Measurements from ENCODE around the gene ANO9. TPM values are rescaled to one million over a fixed set of nuclear protein-coding genes. Genes with fewer than 3 reads are reported as not detected.
A peak's percentile ranks its signal among the peaks of the same experiment; 100 is the strongest.
"Not testable (repeated sequence)": the region's sequence is repeated elsewhere in the genome, so short reads cannot be mapped to it uniquely, and the experiment has no call there.

The ANO9 gene
- total RNA-seq, 2 experiments from 2014 or later, result 88.2 to 94.2 TPM

DNA sequence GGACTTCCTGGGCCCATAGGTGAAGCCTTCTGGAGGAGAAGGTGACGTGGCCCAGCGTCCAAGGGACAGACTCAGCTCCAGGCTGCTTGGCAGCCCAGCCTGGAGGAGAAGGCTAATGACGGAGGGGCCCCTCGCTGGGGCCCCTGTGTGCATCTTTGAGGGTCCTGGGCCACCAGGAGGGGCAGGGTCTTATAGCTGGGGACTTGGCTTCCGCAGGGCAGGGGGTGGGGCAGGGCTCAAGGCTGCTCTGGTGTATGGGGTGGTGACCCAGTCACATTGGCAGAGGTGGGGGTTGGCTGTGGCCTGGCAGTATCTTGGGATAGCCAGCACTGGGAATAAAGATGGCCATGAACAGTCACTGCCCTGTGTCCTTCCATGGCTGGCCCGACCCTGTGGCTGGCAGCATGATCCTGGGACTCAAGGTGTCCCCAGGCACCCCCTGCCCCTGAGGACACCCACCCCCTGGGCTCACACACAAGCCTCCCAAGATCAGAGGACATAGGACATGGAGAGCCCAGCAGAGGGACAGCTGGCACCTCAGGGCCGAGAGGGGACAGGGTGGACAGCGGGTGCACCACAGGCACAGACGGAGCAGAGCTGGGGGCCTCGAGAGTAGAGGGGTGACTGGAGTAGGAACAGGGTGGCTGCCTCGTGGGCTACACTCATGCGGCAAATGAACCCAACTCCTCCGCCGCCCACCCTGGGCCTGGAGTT lies 37.1 kb downstream of the ANO9 start:
- H3K9me3 Mint-ChIP-seq, result no peaks in the 10 kb centered on the region
- CTCF ChIA-PET, result interaction anchor here (1.1 to 3.3 kb wide), 3 partner anchors 8 to 113 kb away, joined by 3 to 17 read pairs (median 4); no protein-coding TSS in a partner anchor
- peaks cover 2% of the 10 kb centered on the region for H3K36me3 Mint-ChIP-seq (ENCODE audit: low read depth)
- no peak overlapping the region for H3K4me3 Mint-ChIP-seq
- DNase-seq, result no peak
- H3K4me1 Mint-ChIP-seq, result peaks cover 11% of the 10 kb centered on the region
- H3K27ac Mint-ChIP-seq, result peak overlapping the region; percentile 64
- POLR2A ChIA-PET, result no interaction called here
- H3K27me3 Mint-ChIP-seq, result peaks cover 2% of the 10 kb centered on the region

- Mint-ChIP-seq H3K27ac (peak overlapping the region; percentile 64), H3K4me1 (peaks cover 10% of the 10 kb centered on the region), H3K4me3 (no peak overlapping the region), H3K27me3 (peaks cover 6% of the 10 kb centered on the region), H3K9me3 (no peaks in the 10 kb centered on the region), H3K36me3 (ENCODE audit: low read depth) (peaks cover 2% of the 10 kb centered on the region)
- ChIA-PET CTCF (interaction anchor here (1.0 to 2.0 kb wide), 4 partner anchors 11 to 114 kb away, joined by 3 to 4 read pairs (median 3); no protein-coding TSS in a partner anchor), POLR2A (no interaction called here)
- no peak for DNase-seq
Observed at GRCh38 chr11:403761-404431, 37.9 kb downstream of the ANO9 start.

- H3K4me3 Mint-ChIP-seq, result no peak overlapping the region
- H3K4me1 Mint-ChIP-seq, result peaks cover 10% of the 10 kb centered on the region
- H3K27me3 Mint-ChIP-seq, result peaks cover 6% of the 10 kb centered on the region
- H3K27ac Mint-ChIP-seq, result no peak overlapping the region
- peaks cover 2% of the 10 kb centered on the region for H3K36me3 Mint-ChIP-seq (ENCODE audit: low read depth)
- no peak for DNase-seq
- POLR2A ChIA-PET, result no interaction called here
- H3K9me3 Mint-ChIP-seq, result no peaks in the 10 kb centered on the region
- CTCF ChIA-PET, result interaction anchor here (1.0 to 2.0 kb wide), 3 partner anchors 10 to 104 kb away, joined by 3 to 4 read pairs (median 3); no protein-coding TSS in a partner anchor
Observed at GRCh38 chr11:403021-403760, 38.6 kb downstream of the ANO9 start.

GRCh38 chr11:401196-401595 lies 40.6 kb downstream of the ANO9 start:
- CTCF ChIA-PET; H3K4me3 Mint-ChIP-seq; H3K4me1 Mint-ChIP-seq; H3K27me3 Mint-ChIP-seq; H3K9me3 Mint-ChIP-seq; POLR2A ChIA-PET; DNase-seq; H3K36me3 Mint-ChIP-seq (ENCODE audit: low read depth); H3K27ac Mint-ChIP-seq: not testable (repeated sequence)

DNA sequence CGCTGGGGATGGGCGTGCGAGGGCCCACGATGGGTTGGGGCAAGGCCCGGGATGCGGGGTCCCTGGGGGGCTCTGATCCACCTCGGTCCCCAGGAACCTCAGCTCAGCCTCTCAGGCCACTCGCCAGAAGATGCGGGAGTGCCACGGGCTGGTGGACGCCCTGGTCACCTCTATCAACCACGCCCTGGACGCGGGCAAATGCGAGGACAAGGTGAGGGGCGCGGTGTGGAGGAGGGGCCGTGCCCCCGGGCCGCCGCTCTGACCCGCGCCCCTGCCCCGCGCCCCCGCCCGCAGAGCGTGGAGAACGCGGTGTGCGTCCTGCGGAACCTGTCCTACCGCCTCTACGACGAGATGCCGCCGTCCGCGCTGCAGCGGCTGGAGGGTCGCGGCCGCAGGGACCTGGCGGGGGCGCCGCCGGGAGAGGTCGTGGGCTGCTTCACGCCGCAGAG lies 41.5 kb downstream of the ANO9 start:
- H3K4me1 Mint-ChIP-seq, result peaks cover 5% of the 10 kb centered on the region
- no peak overlapping the region for H3K4me3 Mint-ChIP-seq

DNA sequence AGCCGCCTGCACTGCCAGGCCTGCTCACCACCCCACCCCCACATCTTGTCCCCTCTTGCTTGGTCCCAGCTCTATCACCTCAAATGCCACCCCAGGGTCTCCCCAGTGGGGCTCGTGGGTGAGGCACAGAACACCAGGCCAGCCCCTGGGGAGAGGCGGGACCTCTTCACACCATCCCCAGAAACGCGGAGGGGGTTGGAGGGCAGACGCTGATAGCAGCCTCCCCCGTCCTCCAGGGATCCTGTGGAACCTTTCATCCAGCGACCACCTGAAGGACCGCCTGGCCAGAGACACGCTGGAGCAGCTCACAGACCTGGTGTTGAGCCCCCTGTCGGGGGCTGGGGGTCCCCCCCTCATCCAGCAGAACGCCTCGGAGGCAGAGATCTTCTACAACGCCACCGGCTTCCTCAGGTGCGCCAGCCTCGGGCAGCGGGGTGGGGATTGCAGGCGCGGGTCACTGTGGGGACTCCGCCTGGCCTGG lies 42.0 kb downstream of the ANO9 start:
- Mint-ChIP-seq H3K4me3 (no peak overlapping the region), H3K9me3 (peaks cover 2% of the 10 kb centered on the region), H3K27me3 (peaks cover 8% of the 10 kb centered on the region), H3K36me3 (ENCODE audit: low read depth) (no peaks in the 10 kb centered on the region), H3K4me1 (peaks cover 5% of the 10 kb centered on the region), H3K27ac (no peak overlapping the region)
- ChIA-PET CTCF (interaction anchor here (1.0 kb wide), 1 partner anchor 119 kb away, joined by 3 read pairs; no protein-coding TSS in a partner anchor), POLR2A (no interaction called here)
- DNase-seq, result no peak

More for the DNA sequence above, 41.5 kb downstream of the ANO9 start:
- POLR2A ChIA-PET, result no interaction called here
- DNase-seq, result no peak
- Mint-ChIP-seq H3K27ac (no peak overlapping the region), H3K27me3 (peaks cover 8% of the 10 kb centered on the region), H3K36me3 (ENCODE audit: low read depth) (no peaks in the 10 kb centered on the region), H3K9me3 (peaks cover 2% of the 10 kb centered on the region)
- CTCF ChIA-PET, result no interaction called here

DNA sequence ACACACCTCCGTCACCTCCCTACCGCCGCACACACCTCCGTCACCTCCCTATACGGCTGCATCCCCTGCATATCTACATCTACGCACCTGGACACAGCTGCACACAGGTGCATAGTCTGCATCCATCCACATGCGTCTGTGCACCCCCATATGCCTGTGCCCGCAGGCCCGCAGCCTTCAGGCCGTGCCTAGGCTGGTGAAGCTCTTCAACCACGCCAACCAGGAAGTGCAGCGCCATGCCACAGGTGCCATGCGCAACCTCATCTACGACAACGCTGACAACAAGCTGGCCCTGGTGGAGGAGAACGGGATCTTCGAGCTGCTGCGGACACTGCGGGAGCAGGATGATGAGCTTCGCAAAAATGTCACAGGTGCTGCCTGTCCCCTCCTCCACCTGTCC lies 43.0 kb downstream of the ANO9 start:
- Mint-ChIP-seq H3K4me3 (no peak overlapping the region), H3K4me1 (peaks cover 5% of the 10 kb centered on the region), H3K36me3 (ENCODE audit: low read depth) (no peaks in the 10 kb centered on the region), H3K27ac (no peak overlapping the region), H3K27me3 (peaks cover 8% of the 10 kb centered on the region), H3K9me3 (peaks cover 2% of the 10 kb centered on the region)
- ChIA-PET CTCF (interaction anchor here (0.8 to 1.0 kb wide), 2 partner anchors 49 to 120 kb away, joined by 3 read pairs; no protein-coding TSS in a partner anchor), POLR2A (no interaction called here)
- DNase-seq, result no peak

DNA sequence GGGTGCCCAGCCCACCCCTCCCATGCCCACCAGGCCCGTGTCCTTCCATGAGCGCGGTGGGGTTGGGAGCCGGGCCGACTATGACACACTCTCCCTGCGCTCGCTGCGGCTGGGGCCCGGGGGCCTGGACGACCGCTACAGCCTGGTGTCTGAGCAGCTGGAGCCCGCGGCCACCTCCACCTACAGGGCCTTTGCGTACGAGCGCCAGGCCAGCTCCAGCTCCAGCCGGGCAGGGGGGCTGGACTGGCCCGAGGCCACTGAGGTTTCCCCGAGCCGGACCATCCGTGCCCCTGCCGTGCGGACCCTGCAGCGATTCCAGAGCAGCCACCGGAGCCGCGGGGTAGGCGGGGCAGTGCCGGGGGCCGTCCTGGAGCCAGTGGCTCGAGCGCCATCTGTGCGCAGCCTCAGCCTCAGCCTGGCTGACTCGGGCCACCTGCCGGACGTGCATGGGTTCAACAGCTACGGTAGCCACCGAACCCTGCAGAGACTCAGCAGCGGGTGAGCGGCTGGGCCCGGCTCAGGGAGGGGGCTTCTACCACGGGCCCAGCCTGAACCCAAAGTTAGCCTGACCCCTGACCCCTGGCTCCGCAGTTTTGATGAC lies 44.8 kb downstream of the ANO9 start:
- H3K27ac Mint-ChIP-seq, result no peak overlapping the region
- POLR2A ChIA-PET, result interaction anchor here (0.6 to 1.6 kb wide), 3 partner anchors 10 to 190 kb away, joined by 3 to 4 read pairs (median 4); partner anchors contain the start of genes BET1L and RIC8A
- peaks cover 8% of the 10 kb centered on the region for H3K27me3 Mint-ChIP-seq
- H3K4me1 Mint-ChIP-seq, result peaks cover 5% of the 10 kb centered on the region
- H3K36me3 Mint-ChIP-seq (ENCODE audit: low read depth), result no peaks in the 10 kb centered on the region
- CTCF ChIA-PET, result interaction anchor here (0.6 to 2.3 kb wide), 17 partner anchors 9 to 146 kb away, joined by 3 to 17 read pairs (median 4); no protein-coding TSS in a partner anchor
- DNase-seq, result peak; percentile 57
- H3K9me3 Mint-ChIP-seq, result peaks cover 2% of the 10 kb centered on the region
- H3K4me3 Mint-ChIP-seq, result no peak overlapping the region

DNA sequence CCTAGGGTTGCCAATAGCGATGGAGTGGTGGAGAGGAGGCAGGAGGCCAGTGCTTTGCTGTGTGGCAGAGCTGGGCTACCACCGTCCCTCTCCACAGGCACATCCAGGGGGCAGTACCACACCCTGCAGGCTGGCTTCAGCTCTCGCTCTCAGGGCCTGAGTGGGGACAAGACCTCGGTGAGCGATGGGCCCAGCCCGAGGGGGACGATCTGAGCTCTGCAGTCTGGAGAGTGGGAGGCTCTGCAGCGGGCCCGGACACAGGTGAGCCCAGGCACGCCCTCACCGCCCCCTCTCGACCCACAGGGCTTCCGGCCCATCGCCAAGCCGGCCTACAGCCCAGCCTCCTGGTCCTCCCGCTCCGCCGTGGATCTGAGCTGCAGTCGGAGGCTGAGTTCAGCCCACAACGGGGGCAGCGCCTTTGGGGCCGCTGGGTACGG lies 45.3 kb downstream of the ANO9 start:
- peaks cover 8% of the 10 kb centered on the region for H3K27me3 Mint-ChIP-seq
- H3K9me3 Mint-ChIP-seq, result peaks cover 2% of the 10 kb centered on the region
- H3K27ac Mint-ChIP-seq, result no peak overlapping the region
- DNase-seq, result no peak
- CTCF ChIA-PET, result interaction anchor here (0.5 to 2.3 kb wide), 18 partner anchors 10 to 283 kb away, joined by 3 to 17 read pairs (median 4); no protein-coding TSS in a partner anchor
- no peak overlapping the region for H3K4me3 Mint-ChIP-seq
- POLR2A ChIA-PET, result interaction anchor here (0.9 to 1.6 kb wide), 2 partner anchors 11 to 189 kb away, joined by 4 read pairs; partner anchors contain the start of genes BET1L and RIC8A
- H3K4me1 Mint-ChIP-seq, result peaks cover 5% of the 10 kb centered on the region
- no peaks in the 10 kb centered on the region for H3K36me3 Mint-ChIP-seq (ENCODE audit: low read depth)

DNA sequence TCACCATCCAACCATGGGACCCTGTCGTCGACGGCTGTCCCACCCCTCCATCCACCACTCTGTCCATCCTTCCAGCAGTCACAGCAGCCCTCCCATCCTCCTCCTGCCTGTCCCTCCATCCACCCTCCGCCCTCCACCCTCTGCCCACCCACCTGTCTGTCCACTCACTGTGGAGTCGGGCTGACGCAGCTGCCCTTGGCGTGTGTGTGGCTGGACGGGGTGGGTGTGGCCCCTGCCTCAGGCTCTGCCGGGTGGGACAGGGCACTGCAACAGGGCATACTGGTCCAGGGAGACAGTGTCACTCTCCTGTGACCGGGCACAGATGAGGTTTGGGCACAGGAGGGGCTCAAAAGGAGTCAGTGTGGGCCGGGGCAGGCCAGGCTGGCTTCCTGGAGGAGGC lies 45.9 kb downstream of the ANO9 start:
- peaks cover 8% of the 10 kb centered on the region for H3K27me3 Mint-ChIP-seq
- POLR2A ChIA-PET, result interaction anchor here (1.6 kb wide), 1 partner anchor 189 kb away, joined by 4 read pairs; the partner anchor contains the start of genes BET1L and RIC8A
- CTCF ChIA-PET, result interaction anchor here (0.6 to 2.3 kb wide), 5 partner anchors 11 to 283 kb away, joined by 3 to 17 read pairs (median 3); no protein-coding TSS in a partner anchor
- no peak overlapping the region for H3K4me3 Mint-ChIP-seq
- no peaks in the 10 kb centered on the region for H3K36me3 Mint-ChIP-seq (ENCODE audit: low read depth)
- H3K9me3 Mint-ChIP-seq, result peaks cover 2% of the 10 kb centered on the region
- peaks cover 5% of the 10 kb centered on the region for H3K4me1 Mint-ChIP-seq
- H3K27ac Mint-ChIP-seq, result peak overlapping the region; percentile 9
- no peak for DNase-seq

- H3K27me3 Mint-ChIP-seq, result peaks cover 8% of the 10 kb centered on the region
- CTCF ChIA-PET, result no interaction called here
- no peak overlapping the region for H3K27ac Mint-ChIP-seq
- DNase-seq, result no peak
- peaks cover 5% of the 10 kb centered on the region for H3K4me1 Mint-ChIP-seq
- POLR2A ChIA-PET, result no interaction called here
- no peaks in the 10 kb centered on the region for H3K36me3 Mint-ChIP-seq (ENCODE audit: low read depth)
- no peak overlapping the region for H3K4me3 Mint-ChIP-seq
- peaks cover 2% of the 10 kb centered on the region for H3K9me3 Mint-ChIP-seq
Observed at GRCh38 chr11:394858-395655, 46.8 kb downstream of the ANO9 start.

Measured in activated CD4-positive, alpha-beta T cell treated with anti-CD3 and anti-CD28 coated beads, Interleukin-2, amount 10 ng/mL, durations not matched to agents 7 days and 5 days (primary cell).